Measurements from ENCODE around the gene SELENOT.

GRCh38 chr3:150636258-150636657 is 33.1 kb downstream of the SELENOT start:
- TF ChIP-seq CTCF (conservative IDR thresholded peaks at IDR 0.05) = no peak
- no peak for TF ChIP-seq ZFX (IDR thresholded peaks at IDR 0.05)

Measured in C4-2B (cell line).